Activated T-helper 1 cell treated with anti-CD3 and anti-CD28 coated beads, Interleukin-12 subunit alpha, Interleukin-12 subunit beta, Interleukin-2, Interleukin-4 antibody, amounts not matched to agents 30 ng/mL and 10 ng/mL and 1 ng/mL, durations not matched to agents 14 hours and 24 hours and 36 hours (primary cell): Measurements from ENCODE around the gene EPB41L4B. TPM values are rescaled to one million over a fixed set of nuclear protein-coding genes. Genes with fewer than 3 reads are reported as not detected.

Experiments used
- DNase-seq: peaks from one replicate; pipeline ENCODE4 v3.0.0; 2021; ENCODE audit warnings: low spot score
- H3K27ac Mint-ChIP-seq: one replicate; pipeline ENCODE4 v1.8.0; 2021; ENCODE audit warnings: mild to moderate bottlenecking, mixed read lengths
- H3K27me3 Mint-ChIP-seq: one replicate; pipeline ENCODE4 v1.8.0; 2022; ENCODE audit warnings: mild to moderate bottlenecking, moderate library complexity, mixed read lengths; ENCODE audit not compliant: insufficient read depth
- H3K36me3 Mint-ChIP-seq: one replicate; pipeline ENCODE4 v1.8.0; 2021; ENCODE audit warnings: low read depth, mixed read lengths
- H3K4me1 Mint-ChIP-seq: one replicate; pipeline ENCODE4 v1.8.0; 2021; ENCODE audit warnings: low read depth, mixed read lengths
- H3K4me3 Mint-ChIP-seq: one replicate; pipeline ENCODE4 v1.8.0; 2021; ENCODE audit warnings: mild to moderate bottlenecking, moderate library complexity, mixed read lengths
- H3K9me3 Mint-ChIP-seq: one replicate; pipeline ENCODE4 v1.8.0; 2021; ENCODE audit warnings: mixed read lengths
- intact Hi-C: fragments of 100-400 bp; cut with micrococcal nuclease; formaldehyde crosslinking; loops from one replicate; pipeline ENCODE4 v1.15.1; 2024
- total RNA-seq: library from RNA; stranded (reverse); gene quantifications from 2 replicates; pipeline ENCODE4 v1.2.3, GENCODE V29; 2022

Gene EPB41L4B
- total RNA-seq, 1 donor from 2014 or later: 2.2 TPM

GRCh38 chr9:109317979-109318741 lies 2.7 kb downstream of the EPB41L4B start:
- Mint-ChIP-seq H3K4me1 (peaks cover 17% of the 10 kb centered on the region), H3K27ac (no peak overlapping the region), H3K27me3 (peaks cover 66% of the 10 kb centered on the region), H3K36me3 (no peaks in the 10 kb centered on the region), H3K9me3 (no peaks in the 10 kb centered on the region), H3K4me3 (peak overlapping the region; percentile 36)
- intact Hi-C loops: no loop called here
- no peak for DNase-seq

- Mint-ChIP-seq H3K4me1 (peaks cover 17% of the 10 kb centered on the region), H3K27ac (no peak overlapping the region), H3K27me3 (peaks cover 67% of the 10 kb centered on the region), H3K4me3 (no peak overlapping the region), H3K9me3 (no peaks in the 10 kb centered on the region), H3K36me3 (no peaks in the 10 kb centered on the region)
- intact Hi-C loops: no loop called here
- no peak for DNase-seq
These were observed 3.4 kb downstream of the EPB41L4B start for GRCh38 chr9:109317311-109317978.

DNA sequence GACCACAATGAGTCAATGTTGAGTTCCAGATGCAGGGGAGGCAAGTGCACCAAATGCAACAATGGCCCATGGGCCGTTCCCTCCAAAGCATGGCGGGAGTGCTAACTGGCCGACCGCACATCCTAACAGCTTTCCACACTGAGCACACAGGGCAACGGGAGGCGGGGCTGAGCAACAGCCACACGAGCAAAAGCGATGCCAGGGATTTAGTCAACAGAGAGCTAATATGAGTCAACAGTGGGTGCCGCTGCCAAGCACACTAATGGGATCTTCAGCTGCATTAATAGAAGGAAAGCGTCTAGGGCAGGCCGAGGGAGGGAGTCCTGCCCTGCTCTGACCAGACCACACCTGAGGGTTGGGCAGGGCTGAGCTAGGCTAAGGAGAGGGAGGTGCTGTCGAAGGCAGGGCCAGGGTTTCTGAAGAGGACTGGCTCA lies 4.6 kb downstream of the EPB41L4B start:
- DNase-seq: no peak
- intact Hi-C loops: no loop called here
- Mint-ChIP-seq H3K4me1 (peaks cover 20% of the 10 kb centered on the region), H3K4me3 (no peak overlapping the region), H3K27ac (no peak overlapping the region), H3K36me3 (no peaks in the 10 kb centered on the region), H3K9me3 (no peaks in the 10 kb centered on the region), H3K27me3 (peaks cover 64% of the 10 kb centered on the region)

GRCh38 chr9:109315480-109316206 lies 5.2 kb downstream of the EPB41L4B start:
- H3K4me3 Mint-ChIP-seq: no peak overlapping the region
- peaks cover 17% of the 10 kb centered on the region for H3K4me1 Mint-ChIP-seq

DNA sequence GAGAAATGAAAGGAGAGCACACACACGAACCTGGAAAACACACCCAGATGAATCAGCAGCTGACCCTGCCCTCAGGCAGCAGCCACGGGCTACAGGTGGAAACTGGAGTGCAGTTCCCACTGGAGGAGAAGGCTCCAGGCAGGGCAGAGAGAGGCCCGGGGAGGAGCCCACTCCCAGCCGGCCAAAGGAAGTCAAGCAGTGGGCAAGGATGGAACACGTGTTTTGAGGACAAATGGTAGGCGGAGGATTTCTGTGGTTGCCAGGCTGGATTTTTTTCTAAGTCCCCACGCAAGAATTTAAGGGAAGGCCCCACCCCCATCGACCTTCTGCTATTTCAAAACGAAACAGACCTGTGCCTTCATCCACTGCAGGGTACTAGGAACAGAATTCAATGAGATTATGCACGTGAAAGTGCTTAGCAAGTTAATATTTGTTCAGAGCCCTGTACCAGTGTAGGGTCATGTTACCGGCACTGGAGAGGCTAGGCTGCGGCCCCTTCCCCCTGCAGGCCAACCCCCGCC lies 6.8 kb downstream of the EPB41L4B start:
- intact Hi-C loops: no loop called here
- no peak for DNase-seq
- H3K36me3 Mint-ChIP-seq: no peaks in the 10 kb centered on the region
- H3K9me3 Mint-ChIP-seq: no peaks in the 10 kb centered on the region
- H3K4me1 Mint-ChIP-seq: peaks cover 17% of the 10 kb centered on the region
- no peak overlapping the region for H3K4me3 Mint-ChIP-seq
- no peak overlapping the region for H3K27ac Mint-ChIP-seq
- peaks cover 61% of the 10 kb centered on the region for H3K27me3 Mint-ChIP-seq

More at GRCh38 chr9:109315480-109316206, 5.2 kb downstream of the EPB41L4B start:
- no peaks in the 10 kb centered on the region for H3K9me3 Mint-ChIP-seq
- intact Hi-C loops: no loop called here
- H3K27ac Mint-ChIP-seq: no peak overlapping the region
- no peaks in the 10 kb centered on the region for H3K36me3 Mint-ChIP-seq
- no peak for DNase-seq
- H3K27me3 Mint-ChIP-seq: peaks cover 62% of the 10 kb centered on the region

- Mint-ChIP-seq H3K27me3 (peaks cover 56% of the 10 kb centered on the region), H3K4me1 (peaks cover 11% of the 10 kb centered on the region), H3K4me3 (no peak overlapping the region), H3K36me3 (no peaks in the 10 kb centered on the region), H3K9me3 (no peaks in the 10 kb centered on the region), H3K27ac (no peak overlapping the region)
- DNase-seq: no peak
- intact Hi-C loops: no loop called here
These were observed 7.5 kb downstream of the EPB41L4B start for GRCh38 chr9:109313351-109313750.

DNA sequence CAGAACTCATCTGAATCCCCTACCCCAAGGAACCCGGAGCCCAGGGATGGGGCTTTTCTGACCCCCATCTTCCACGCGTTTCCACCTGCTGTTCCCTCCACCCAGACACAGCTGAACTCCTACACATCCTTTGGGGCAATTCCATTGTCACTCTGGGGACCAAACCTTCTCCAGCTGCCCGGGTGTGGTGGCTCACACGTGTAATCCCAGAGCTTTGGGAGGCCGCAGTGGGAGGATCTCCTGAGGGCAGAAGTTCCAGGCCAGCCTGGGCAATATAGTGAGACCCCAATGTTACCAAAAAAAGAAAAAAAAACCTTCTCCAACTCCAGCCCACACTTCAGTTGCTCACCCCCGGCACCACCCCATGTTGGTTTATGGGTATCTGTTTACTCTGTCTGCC lies 8.1 kb downstream of the EPB41L4B start:
- H3K4me1 Mint-ChIP-seq: peaks cover 8% of the 10 kb centered on the region
- H3K27me3 Mint-ChIP-seq: peaks cover 55% of the 10 kb centered on the region
- H3K4me3 Mint-ChIP-seq: no peak overlapping the region
- no peak overlapping the region for H3K27ac Mint-ChIP-seq
- DNase-seq: no peak
- intact Hi-C loops: no loop called here
- H3K36me3 Mint-ChIP-seq: no peaks in the 10 kb centered on the region
- no peaks in the 10 kb centered on the region for H3K9me3 Mint-ChIP-seq

DNA sequence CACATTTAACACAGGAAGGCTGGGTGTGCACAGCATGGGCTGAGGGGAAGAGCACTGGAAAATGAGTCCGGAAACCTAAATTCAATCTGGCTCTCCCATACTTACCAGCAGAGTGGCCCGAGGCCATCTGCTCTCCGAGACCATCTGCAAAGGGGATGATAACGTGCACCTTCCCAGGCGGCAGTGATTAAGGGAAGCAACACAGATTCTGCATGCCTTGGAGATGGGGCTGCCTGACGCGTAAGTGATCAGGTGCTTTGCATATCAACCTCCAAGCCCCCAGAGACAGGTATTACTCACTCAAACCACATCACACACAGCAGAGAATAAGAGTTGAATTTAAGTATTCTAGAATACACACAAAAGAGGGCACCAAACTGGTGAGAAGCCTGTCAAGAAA lies 9.1 kb downstream of the EPB41L4B start:
- intact Hi-C loops: no loop called here

GRCh38 chr9:109311286-109311685 lies 9.6 kb downstream of the EPB41L4B start:
- intact Hi-C loops: no loop called here
- no peaks in the 10 kb centered on the region for H3K36me3 Mint-ChIP-seq
- no peak overlapping the region for H3K27ac Mint-ChIP-seq
- peaks cover 8% of the 10 kb centered on the region for H3K4me1 Mint-ChIP-seq
- H3K9me3 Mint-ChIP-seq: no peaks in the 10 kb centered on the region
- H3K27me3 Mint-ChIP-seq: peaks cover 43% of the 10 kb centered on the region
- no peak overlapping the region for H3K4me3 Mint-ChIP-seq
- DNase-seq: no peak

More for the DNA sequence above, 9.1 kb downstream of the EPB41L4B start:
- Mint-ChIP-seq H3K9me3 (no peaks in the 10 kb centered on the region), H3K27me3 (peaks cover 47% of the 10 kb centered on the region), H3K36me3 (no peaks in the 10 kb centered on the region), H3K4me1 (peaks cover 8% of the 10 kb centered on the region), H3K27ac (no peak overlapping the region), H3K4me3 (no peak overlapping the region)
- no peak for DNase-seq

DNA sequence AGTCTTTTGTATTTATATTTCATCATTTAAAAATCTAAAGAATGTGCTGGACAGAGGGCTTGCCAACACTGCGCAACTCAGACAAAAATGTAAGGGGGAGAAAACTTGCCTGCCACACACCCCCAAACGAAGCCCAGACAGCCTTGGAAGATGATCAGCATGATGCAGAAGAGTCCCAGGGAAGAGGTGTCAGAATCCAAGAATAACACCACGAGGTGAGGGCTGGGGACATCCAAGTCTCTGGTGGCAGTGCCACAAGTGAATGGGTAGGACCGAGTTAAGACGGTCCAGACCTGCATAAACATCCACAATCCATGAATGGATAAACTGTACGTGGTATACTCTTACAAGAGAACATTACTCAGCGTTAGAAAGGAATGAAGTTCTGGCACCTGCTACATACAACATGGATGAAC lies 10.4 kb downstream of the EPB41L4B start:
- intact Hi-C loops: no loop called here
- DNase-seq: no peak
- Mint-ChIP-seq H3K9me3 (no peaks in the 10 kb centered on the region), H3K27me3 (peaks cover 35% of the 10 kb centered on the region), H3K4me1 (peaks cover 8% of the 10 kb centered on the region), H3K27ac (no peak overlapping the region), H3K4me3 (no peak overlapping the region), H3K36me3 (no peaks in the 10 kb centered on the region)

GRCh38 chr9:109309282-109309681 lies 11.6 kb downstream of the EPB41L4B start:
- no peaks in the 10 kb centered on the region for H3K36me3 Mint-ChIP-seq
- intact Hi-C loops: no loop called here
- H3K27ac Mint-ChIP-seq: no peak overlapping the region
- DNase-seq: no peak
- H3K27me3 Mint-ChIP-seq: peaks cover 32% of the 10 kb centered on the region
- H3K9me3 Mint-ChIP-seq: no peaks in the 10 kb centered on the region
- H3K4me1 Mint-ChIP-seq: peaks cover 8% of the 10 kb centered on the region
- H3K4me3 Mint-ChIP-seq: no peak overlapping the region

GRCh38 chr9:109307380-109308240 lies 13.2 kb downstream of the EPB41L4B start:
- H3K27me3 Mint-ChIP-seq: peaks cover 24% of the 10 kb centered on the region
- H3K4me1 Mint-ChIP-seq: peaks cover 8% of the 10 kb centered on the region
- H3K4me3 Mint-ChIP-seq: no peak overlapping the region
- H3K9me3 Mint-ChIP-seq: no peaks in the 10 kb centered on the region
- H3K27ac Mint-ChIP-seq: no peak overlapping the region
- DNase-seq: no peak
- H3K36me3 Mint-ChIP-seq: no peaks in the 10 kb centered on the region
- intact Hi-C loops: no loop called here
